HEK293T (cell line): ENCODE results near the gene SMOC2.

Experiments
- CTCF ChIA-PET: fragments of 350-600 bp; formaldehyde crosslinking; extraction: SDS; loops from one replicate; lab custom pipeline; 2021; ENCODE audit warnings: antibody characterized with exemption, inconsistent platforms; lab: Yijun Ruan, JAX
- POLR2A ChIA-PET: fragments of 350-600 bp; formaldehyde crosslinking; extraction: SDS; loops from one replicate; lab custom pipeline; 2020; ENCODE audit warnings: antibody characterized with exemption, inconsistent platforms; lab: Yijun Ruan, JAX
- DNase-seq: peaks from one replicate; pipeline ENCODE4 v3.0.0; 2012; ENCODE audit warnings: mixed read lengths; ENCODE audit errors: extremely low spot score
- ARNT ChIP-seq: fragments of 450-650 bp; IDR thresholded peaks from 2 replicates; pipeline ENCODE4 v1.6.1; 2017; ENCODE audit warnings: mild to moderate bottlenecking
- BHLHE40 ChIP-seq: fragments of 450-650 bp; IDR thresholded peaks from 2 replicates; pipeline ENCODE4 v1.6.1; 2016; ENCODE audit warnings: mild to moderate bottlenecking, moderate library complexity, borderline replicate concordance
- CTBP1 ChIP-seq: fragments of 450-650 bp; IDR thresholded peaks from 2 replicates; pipeline ENCODE4 v1.6.1; 2016; ENCODE audit warnings: borderline replicate concordance
- ELF4 ChIP-seq: fragments of 450-650 bp; IDR thresholded peaks from 2 replicates; pipeline ENCODE4 v1.6.1; 2017; ENCODE audit warnings: antibody characterized with exemption
- FOXA1 ChIP-seq: fragments of 450-650 bp; IDR thresholded peaks from 2 replicates; pipeline ENCODE4 v1.6.1; 2016; ENCODE audit warnings: mild to moderate bottlenecking
- FOXK2 ChIP-seq: fragments of 450-650 bp; IDR thresholded peaks from 2 replicates; pipeline ENCODE4 v1.6.1; 2016; ENCODE audit warnings: mild to moderate bottlenecking
- FOXM1 ChIP-seq: fragments of 450-650 bp; IDR thresholded peaks from 2 replicates; pipeline ENCODE4 v1.6.1; 2017; ENCODE audit warnings: mild to moderate bottlenecking, borderline replicate concordance
- HDGF ChIP-seq: fragments of 450-650 bp; IDR thresholded peaks from 2 replicates; pipeline ENCODE4 v1.6.1; 2017; ENCODE audit warnings: antibody characterized with exemption, borderline replicate concordance
- L3MBTL2 ChIP-seq: fragments of 450-650 bp; conservative IDR thresholded peaks from 2 replicates; pipeline ENCODE4 v1.6.1; 2016; ENCODE audit warnings: mild to moderate bottlenecking
- LEF1 ChIP-seq: fragments of 450-650 bp; IDR thresholded peaks from 2 replicates; pipeline ENCODE4 v1.6.1; 2017; ENCODE audit warnings: mild to moderate bottlenecking, borderline replicate concordance
- SP1 ChIP-seq: fragments of 450-650 bp; IDR thresholded peaks from 2 replicates; pipeline ENCODE4 v1.6.1; 2017
- TARDBP ChIP-seq: fragments of 450-650 bp; IDR thresholded peaks from 2 replicates; pipeline ENCODE4 v1.6.1; 2016
- ZNF384 ChIP-seq: fragments of 450-650 bp; IDR thresholded peaks from 2 replicates; pipeline ENCODE4 v1.6.1; 2016
- TF ChIP-seq, protein P1 (sequence below): fragments of 450-650 bp; IDR thresholded peaks from 2 replicates; pipeline ENCODE4 v1.6.1; 2016

SMOC2 gene

DNA sequence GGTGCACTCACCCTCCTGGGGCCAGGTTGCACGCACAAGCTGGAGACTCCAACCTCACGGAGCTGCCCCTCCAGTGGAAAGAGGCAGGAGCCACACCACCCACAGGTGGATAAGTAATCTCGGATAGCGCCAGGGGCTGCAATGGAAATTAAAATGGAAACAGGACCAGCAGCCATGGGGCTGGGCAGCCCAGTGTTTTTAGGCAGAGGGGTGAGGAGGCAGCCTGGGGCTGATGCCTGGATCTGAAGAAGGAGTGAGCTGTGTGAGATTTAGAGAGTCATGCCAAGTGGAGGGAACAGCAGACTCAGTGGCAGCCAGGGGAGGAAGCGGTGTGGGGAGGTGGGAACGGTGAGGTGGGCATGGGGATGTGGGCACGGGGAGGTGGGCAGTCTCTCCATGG is 275.6 kb downstream of the SMOC2 start:
- ChIA-PET POLR2A (no interaction called here), CTCF (no interaction called here)
- DNase-seq = no peak
- no peak for TF ChIP-seq HDGF
- TF ChIP-seq ARNT = no peak
- TF ChIP-seq FOXA1 = no peak
- TF ChIP-seq, protein P1, sequence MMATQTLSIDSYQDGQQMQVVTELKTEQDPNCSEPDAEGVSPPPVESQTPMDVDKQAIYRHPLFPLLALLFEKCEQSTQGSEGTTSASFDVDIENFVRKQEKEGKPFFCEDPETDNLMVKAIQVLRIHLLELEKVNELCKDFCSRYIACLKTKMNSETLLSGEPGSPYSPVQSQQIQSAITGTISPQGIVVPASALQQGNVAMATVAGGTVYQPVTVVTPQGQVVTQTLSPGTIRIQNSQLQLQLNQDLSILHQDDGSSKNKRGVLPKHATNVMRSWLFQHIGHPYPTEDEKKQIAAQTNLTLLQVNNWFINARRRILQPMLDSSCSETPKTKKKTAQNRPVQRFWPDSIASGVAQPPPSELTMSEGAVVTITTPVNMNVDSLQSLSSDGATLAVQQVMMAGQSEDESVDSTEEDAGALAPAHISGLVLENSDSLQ = no peak
- TF ChIP-seq ELF4 = no peak
- TF ChIP-seq L3MBTL2 = no peak
- TF ChIP-seq CTBP1 = no peak
- TF ChIP-seq SP1 = no peak
- no peak for TF ChIP-seq ZNF384

DNA sequence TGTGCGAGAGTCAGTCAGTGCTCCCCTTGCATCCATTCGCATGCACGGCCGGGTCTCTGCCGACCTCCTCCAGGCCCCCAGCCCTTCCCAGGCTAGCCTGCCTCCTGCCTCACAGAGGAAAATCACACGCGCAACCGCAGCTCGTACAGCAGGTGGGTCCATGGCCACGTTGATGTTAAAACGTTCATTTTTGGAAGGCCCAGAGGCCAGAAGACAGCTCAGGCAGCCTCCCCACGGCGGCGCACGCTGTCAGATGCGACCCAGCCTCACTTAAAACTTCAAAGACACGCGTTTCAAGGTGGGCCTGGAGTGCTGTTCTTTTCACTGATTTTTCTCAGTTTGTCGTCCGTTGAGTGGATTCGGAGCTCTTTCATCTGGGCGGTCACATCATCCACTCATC is 276.5 kb downstream of the SMOC2 start:
- ChIA-PET CTCF (no interaction called here), POLR2A (no interaction called here)
- TF ChIP-seq CTBP1 (no peak), ZNF384 (no peak), ELF4 (no peak), TARDBP (no peak), SP1 (no peak), FOXK2 (no peak), BHLHE40 (no peak), LEF1 (no peak), FOXM1 (no peak), ARNT (no peak)
- TF ChIP-seq, protein P1 = no peak
- DNase-seq = no peak
